GM18867 (cell line): ENCODE data around the gene PRODH2.
"Not testable (repeated sequence)": the region's sequence is repeated elsewhere in the genome, so short reads cannot be mapped to it uniquely, and the experiment has no call there.

ENCODE experiments used
- ATAC-seq: cut with Tn5 transposase; IDR thresholded peaks from one replicate; pipeline ENCODE4 v1.9.1; 2021; ENCODE audit warnings: mild to moderate bottlenecking, moderate library complexity; ENCODE audit not compliant: unreplicated experiment

PRODH2 gene

DNA sequence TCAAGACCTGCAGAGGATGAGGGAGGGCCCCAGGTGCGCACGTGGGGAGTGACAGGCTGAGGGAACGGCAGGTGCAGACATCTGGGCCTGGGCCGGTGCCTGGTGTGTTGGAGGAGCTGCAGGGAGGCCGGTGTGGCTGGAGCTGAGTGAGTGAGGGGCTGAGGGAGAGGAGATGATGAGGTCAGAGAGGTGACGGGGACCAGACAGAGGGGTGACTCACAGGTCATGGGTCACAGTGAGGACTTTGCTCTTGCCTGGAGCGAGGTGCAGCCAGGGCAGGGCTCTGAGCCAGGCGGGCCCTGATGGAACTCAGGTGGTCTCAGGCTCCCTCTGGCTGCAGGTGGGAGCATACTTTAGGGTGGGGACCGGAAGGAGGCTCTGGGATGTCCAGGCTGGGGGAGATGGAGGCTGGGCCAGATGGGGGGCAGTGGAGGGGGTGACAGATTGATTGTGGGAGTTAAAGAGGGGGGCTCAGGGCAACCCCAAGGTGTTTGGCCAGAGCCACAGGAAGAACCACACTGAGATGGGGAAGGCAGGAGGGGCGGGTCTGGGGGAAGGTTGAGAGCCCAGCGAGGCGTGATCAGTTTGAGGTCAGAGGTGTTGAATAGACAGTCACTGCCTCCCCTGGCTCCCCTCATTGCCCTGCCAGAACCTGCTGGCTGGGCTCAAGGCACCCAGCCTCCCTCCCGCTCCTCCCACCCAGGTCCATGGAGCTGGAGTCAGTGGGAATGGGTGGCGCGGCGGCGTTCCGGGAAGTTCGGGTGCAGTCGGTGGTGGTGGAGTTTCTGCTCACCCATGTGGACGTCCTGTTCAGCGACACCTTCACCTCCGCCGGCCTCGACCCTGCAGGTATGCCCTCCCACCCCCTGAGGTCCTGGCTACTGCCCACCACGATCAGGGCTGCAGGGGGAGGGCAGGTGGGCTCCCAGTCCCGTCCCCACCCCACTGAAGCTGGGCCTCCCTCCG is 28.9 kb downstream of the PRODH2 start:
- no peak for ATAC-seq

DNA sequence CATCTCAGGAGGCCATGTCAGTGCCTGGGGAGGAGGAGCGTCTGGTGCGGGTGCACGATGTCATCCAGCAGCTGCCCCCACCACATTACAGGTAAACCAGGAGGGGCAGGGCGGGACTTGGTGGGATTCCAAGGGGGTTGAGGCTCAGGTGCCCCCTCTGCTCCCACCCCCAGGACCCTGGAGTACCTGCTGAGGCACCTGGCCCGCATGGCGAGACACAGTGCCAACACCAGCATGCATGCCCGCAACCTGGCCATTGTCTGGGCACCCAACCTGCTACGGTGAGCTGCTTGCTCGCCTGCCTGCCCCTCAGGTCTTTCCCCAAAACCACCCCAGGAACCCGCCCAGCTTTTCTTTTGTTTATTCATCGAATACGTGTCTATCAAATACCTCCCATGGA is 30.1 kb downstream of the PRODH2 start:
- ATAC-seq: no peak

DNA sequence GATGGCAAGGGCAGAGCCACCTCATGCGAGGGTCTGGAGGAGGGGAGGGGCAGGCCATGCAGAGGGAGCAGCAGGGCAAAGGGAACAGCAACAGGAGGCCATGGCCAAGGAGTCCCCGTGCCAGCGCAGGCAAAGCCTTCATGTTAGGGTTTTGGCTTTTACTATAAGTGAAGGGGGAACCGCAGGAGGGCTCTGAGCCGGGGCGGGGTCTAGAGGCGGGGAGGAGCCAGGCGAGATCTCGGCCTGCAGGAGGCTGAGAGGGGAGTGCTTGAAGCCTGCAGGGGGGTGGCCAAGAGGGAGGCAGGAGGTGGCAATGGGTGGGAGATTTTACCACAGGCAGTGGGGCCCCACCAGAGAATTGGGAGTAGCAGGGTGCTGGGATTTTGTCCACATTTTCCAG is 31.0 kb downstream of the PRODH2 start:
- ATAC-seq: no peak

DNA sequence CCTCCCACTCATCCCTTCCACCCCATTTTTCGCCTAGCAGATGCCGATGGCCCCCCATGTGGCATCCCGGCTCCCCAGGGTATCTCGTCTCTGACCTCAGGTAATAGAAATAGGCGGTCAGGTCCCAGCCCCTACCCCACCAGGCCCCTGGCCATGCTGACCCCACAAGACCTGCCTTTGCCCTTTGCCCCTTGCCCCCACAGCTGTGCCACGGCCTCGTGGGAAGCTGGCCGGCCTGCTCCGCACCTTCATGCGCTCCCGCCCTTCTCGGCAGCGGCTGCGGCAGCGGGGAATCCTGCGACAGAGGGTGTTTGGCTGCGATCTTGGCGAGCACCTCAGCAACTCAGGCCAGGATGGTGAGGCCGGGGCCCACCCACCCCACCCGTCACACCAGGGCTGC is 31.9 kb downstream of the PRODH2 start:
- ATAC-seq: no peak

GRCh38 chr19:35780058-35780457 is 32.6 kb downstream of the PRODH2 start:
- ATAC-seq: no peak

- ATAC-seq: no peak
Observed at GRCh38 chr19:35779033-35779432, 33.6 kb downstream of the PRODH2 start.

- ATAC-seq: no peak
Observed at GRCh38 chr19:35777961-35778360, 34.7 kb downstream of the PRODH2 start.

DNA sequence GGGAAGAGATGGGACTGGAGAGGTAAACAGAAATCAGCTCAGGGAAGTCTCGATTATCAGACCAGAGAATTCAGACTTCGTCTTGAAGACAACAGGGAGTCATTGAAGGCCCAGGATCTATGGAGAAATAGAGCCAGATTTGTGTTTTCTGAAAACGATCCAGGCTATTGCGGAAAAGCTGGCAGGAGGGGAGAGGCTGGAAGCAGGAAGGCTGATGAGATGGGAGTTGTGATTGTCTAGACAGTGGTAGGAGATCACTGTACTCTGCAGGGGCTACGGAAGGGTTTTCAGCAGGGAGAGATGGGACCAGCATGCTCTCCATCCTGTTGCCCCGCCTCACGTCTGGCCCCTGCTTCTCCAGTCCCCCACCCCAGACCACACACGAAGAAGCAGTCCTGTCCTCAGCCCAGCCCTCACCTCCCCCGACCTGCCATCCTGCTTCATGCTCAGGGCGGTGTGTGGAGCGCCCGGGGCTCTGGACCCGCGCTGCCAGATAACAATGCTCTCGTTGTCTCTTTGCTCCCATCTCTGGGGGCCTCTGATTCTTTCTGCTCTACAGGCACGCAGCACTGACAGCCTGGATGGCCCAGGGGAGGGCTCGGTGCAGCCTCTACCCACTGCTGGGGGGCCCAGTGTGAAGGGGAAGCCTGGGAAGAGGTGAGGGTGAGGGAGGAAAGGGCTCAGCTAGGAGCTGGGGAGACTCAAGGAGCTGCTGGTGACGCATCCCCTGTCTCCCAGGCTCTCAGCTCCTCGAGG is 35.4 kb downstream of the PRODH2 start:
- no peak for ATAC-seq

GRCh38 chr19:35776102-35776788 is 36.4 kb downstream of the PRODH2 start:
- ATAC-seq: no peak

DNA sequence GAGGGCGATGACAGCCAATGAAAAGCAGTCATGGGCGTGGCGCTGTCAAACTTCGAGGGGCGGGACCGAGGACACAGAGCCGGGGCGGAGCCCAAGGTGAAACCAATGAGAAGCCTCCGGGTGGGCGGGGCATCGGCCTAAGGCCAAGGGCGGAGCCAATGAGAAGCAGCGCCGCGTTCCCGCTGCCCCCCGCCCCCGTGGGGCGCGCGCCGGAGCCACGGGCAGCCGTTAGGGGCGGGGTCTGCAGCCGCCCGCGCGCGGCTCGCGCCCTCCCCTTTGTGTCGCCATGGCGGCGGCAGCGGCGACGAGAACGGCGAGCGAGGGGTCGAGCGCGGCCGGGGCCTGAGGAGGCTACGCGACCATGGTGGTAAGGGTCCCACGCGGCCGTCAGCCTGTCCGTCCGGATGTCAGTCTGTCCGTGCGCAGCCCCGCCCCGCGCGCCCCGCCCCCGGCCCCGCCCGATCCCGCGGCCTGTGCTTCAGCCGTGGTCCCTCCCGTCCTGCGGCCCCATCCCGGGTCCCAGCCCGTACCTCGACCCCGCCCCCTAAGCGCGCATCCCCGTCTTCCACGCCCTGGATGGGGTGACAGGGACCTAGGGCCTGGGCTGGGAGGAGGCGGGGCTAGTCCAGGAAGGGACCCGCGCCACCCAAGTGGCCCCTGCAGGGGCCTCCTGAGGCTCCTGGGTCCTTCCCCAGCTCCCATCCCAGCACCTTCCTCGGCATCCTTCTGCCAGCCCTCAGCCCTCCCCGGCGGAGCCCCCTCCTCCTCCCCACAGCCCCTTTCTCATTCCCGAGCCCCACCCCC is 37.1 kb downstream of the PRODH2 start, which contains the start of gene ARHGAP33:
Gene ARHGAP33, plus strand, starts transcription at position 267 of the 804 bp plus-strand sequence. Its CDS starts 95 bp downstream, at position 362.
- peak; percentile 88 for ATAC-seq

- ATAC-seq: no peak
Observed at GRCh38 chr19:35775046-35775297, 37.7 kb downstream of the PRODH2 start.

DNA sequence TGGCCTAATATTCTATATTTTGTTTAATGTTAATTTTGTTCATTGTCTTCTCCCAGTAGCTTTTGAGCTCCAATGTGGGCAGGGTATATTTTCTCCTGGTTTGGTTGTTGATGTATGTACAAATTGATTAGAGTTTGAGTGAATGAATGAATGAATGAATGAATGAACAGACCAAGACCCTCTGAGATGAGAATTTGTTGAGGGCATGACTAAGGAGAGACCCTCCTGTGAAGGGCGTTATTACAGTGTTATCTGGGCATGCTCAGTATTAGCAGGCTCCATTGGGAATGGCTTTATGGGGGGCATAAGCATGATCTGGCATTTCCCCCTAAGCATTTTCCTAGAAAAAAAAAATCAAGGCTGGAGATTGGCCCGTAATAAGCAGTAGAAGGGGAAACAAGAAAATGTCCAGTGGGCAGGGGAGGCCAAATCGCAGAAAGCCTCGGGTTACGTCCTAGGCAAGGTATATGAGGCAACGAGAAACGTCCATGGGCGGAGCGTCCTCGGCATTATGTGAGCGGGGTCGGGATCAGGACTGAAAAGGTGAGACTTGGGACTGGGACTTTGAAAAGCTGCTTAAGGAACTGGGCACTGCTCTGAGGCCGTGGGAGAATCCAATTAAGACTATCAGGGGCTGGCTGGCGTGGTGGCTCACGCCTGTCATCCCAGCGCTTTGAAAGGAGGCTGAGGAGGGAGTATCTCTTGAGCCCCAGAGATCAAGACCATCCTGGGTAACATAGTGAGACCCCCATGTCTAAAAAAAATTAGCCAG is 38.2 kb downstream of the PRODH2 start:
- ATAC-seq: no peak

DNA sequence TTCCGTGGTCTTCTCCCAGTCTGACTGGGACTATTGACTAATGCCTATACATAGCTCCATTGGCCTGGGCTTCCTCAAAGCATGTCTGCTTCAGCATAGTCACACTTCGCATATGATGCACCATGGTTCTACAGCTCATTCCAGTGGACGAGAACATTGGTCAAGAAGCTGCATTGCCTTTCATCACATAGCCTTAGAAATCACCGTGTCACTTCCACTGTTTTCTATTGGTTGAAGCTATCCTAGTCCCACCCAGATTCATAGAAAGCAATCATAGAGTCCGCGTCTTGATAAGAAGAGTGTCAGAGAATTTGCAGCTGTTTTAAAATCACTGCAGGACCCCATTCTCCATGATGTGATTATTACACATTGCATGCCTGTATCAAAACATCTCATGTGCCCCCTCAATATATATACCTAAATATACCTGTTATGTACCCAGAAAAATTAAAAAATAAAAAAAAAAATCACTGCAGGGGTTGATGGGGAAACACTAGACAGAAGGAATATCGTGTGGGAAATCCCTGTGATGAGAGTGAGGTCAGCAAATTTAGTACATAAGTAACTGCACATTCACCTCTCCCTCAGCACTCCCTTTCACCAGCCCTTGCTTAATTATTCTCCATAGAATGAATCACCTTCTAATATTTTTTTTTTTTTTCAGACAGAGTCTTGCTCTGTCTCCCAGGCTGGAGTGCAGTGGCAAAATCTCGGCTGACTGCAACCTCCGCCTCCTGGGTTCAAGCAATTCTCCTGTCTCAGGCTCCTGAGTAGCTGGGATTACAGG is 39.4 kb downstream of the PRODH2 start:
- ATAC-seq: no peak

- ATAC-seq: not testable (repeated sequence)
Observed at GRCh38 chr19:35772362-35772761, 40.3 kb downstream of the PRODH2 start.

GRCh38 chr19:35768082-35768421 is 44.6 kb downstream of the PRODH2 start:
- ATAC-seq: no peak

- ATAC-seq: no peak
Observed at GRCh38 chr19:35767288-35768081, 45.2 kb downstream of the PRODH2 start.

- no peak for ATAC-seq
Observed at GRCh38 chr19:35766571-35767104, 46.0 kb downstream of the PRODH2 start.
